HepG2 (cell line): ENCODE measurements around the gene FNDC3B. TPM values are rescaled to one million over a fixed set of nuclear protein-coding genes. Genes with fewer than 3 reads are reported as not detected.
A peak's percentile ranks its signal among the peaks of the same experiment; 100 is the strongest.

ENCODE experiments used
- ARID3A ChIP-seq: IDR thresholded peaks from 2 replicates; pipeline ENCODE4 v1.6.1; 2012; ENCODE audit warnings: low read depth, low read length, improper control_type of control experiment
- ARID5B ChIP-seq: IDR thresholded peaks from 2 replicates; pipeline ENCODE4 v1.4.0; 2020; ENCODE audit warnings: mild to moderate bottlenecking, missing genetic modification reagents
- ATF3 ChIP-seq: sonication (generic); formaldehyde crosslinking; IDR thresholded peaks from 2 replicates; pipeline ENCODE4 v1.4.0; 2020; ENCODE audit warnings: missing genetic modification reagents
- EP300 ChIP-seq, 3 experiments: sonication (generic) in 1 of 3; formaldehyde crosslinking in 1 of 3; IDR thresholded peaks; 2 replicates each; pipeline versions ENCODE4 v1.5.1 to v1.6.1; 2011 to 2020; ENCODE audit warnings: low read depth in 2 of 3, low read length in 2 of 3, borderline replicate concordance in 1 of 3, improper control_type of control experiment in 1 of 3, mild to moderate bottlenecking in 1 of 3, missing genetic modification reagents in 1 of 3, moderate library complexity in 1 of 3
- KDM5B ChIP-seq: sonication (generic); formaldehyde crosslinking; IDR thresholded peaks from 2 replicates; pipeline ENCODE4 v1.4.0; 2020; ENCODE audit warnings: missing genetic modification reagents, mild to moderate bottlenecking, borderline replicate concordance
- MAFF ChIP-seq: IDR thresholded peaks from 2 replicates; pipeline ENCODE4 v1.6.1; 2011; ENCODE audit warnings: low read depth, low read length, improper control_type of control experiment
- MED1 ChIP-seq: sonication (generic); formaldehyde crosslinking; IDR thresholded peaks from 2 replicates; pipeline ENCODE4 v1.4.0; 2020; ENCODE audit warnings: missing genetic modification reagents
- MEF2D ChIP-seq: sonication (generic); formaldehyde crosslinking; IDR thresholded peaks from 2 replicates; pipeline ENCODE4 v1.5.1; 2020; ENCODE audit warnings: mild to moderate bottlenecking, missing genetic modification reagents
- POGZ ChIP-seq: sonication (generic); formaldehyde crosslinking; IDR thresholded peaks from 2 replicates; pipeline ENCODE4 v1.4.0; 2020; ENCODE audit warnings: mild to moderate bottlenecking, missing genetic modification reagents
- POLR2A ChIP-seq, 2 experiments: IDR thresholded peaks; 2 replicates each; pipeline ENCODE4 v1.6.1; 2011; ENCODE audit warnings: low read depth in 2 of 2, low read length in 2 of 2, mild to moderate bottlenecking in 1 of 2, moderate library complexity in 1 of 2; ENCODE audit not compliant: insufficient read depth in 1 of 2
- SOX13 ChIP-seq, 3 experiments: fragments of 450-650 bp in 1 of 3; sonication (generic) in 1 of 3; formaldehyde crosslinking in 1 of 3; IDR thresholded peaks in 2 of 3; conservative IDR thresholded peaks in 1 of 3; 2 replicates each; pipeline versions ENCODE4 v1.5.0 to v1.6.1; 2016 to 2020; ENCODE audit warnings: antibody characterized with exemption in 1 of 3, mild to moderate bottlenecking in 1 of 3, missing compliant biosample characterization in 1 of 3, missing genetic modification reagents in 1 of 3, moderate library complexity in 1 of 3
- SOX6 ChIP-seq, 2 experiments: fragments of 450-650 bp in 1 of 2; sonication (generic) in 1 of 2; formaldehyde crosslinking in 1 of 2; IDR thresholded peaks; 2 replicates each; pipeline versions ENCODE4 v1.4.0 to v1.6.1; 2017 to 2020; ENCODE audit warnings: antibody characterized with exemption in 1 of 2, mild to moderate bottlenecking in 1 of 2, missing genetic modification reagents in 1 of 2
- SRF ChIP-seq: IDR thresholded peaks from 2 replicates; pipeline ENCODE4 v1.6.1; 2011; ENCODE audit warnings: mild to moderate bottlenecking, low read depth, low read length, moderate library complexity
- ZBTB43 ChIP-seq: sonication (generic); formaldehyde crosslinking; conservative IDR thresholded peaks from 2 replicates; pipeline ENCODE4 v1.4.0; 2020; ENCODE audit warnings: missing genetic modification reagents
- ZNF207 ChIP-seq: fragments of 450-650 bp; IDR thresholded peaks from 2 replicates; pipeline ENCODE4 v1.6.1; 2016; ENCODE audit warnings: antibody characterized with exemption, borderline replicate concordance
- ZNF281 ChIP-seq: sonication (generic); formaldehyde crosslinking; IDR thresholded peaks from 2 replicates; pipeline ENCODE4 v1.4.0; 2020; ENCODE audit warnings: missing genetic modification reagents, borderline replicate concordance
- polyA plus RNA-seq, 8 experiments: library from polyadenylated mRNA; depleted of rRNA in 3 of 8; stranded (reverse) in 7 of 8; unstranded in 1 of 8; fragments of >200 nt; fragmentation: Illumina TruSeq in 4 of 8; extraction: Trizol in 4 of 8; gene quantifications; 2 replicates each; pipeline versions ENCODE4 v1.2.1 to v1.2.3, GENCODE V29; 2011 to 2016; ENCODE audit warnings: low read depth in 4 of 8, missing spikeins in 1 of 8, mixed read lengths in 1 of 8; ENCODE audit not compliant: insufficient read depth in 1 of 8
- total RNA-seq, 5 experiments: library from RNA; depleted of rRNA; stranded (reverse); fragments of >200 nt; fragmentation: Illumina TruSeq; extraction: Trizol; gene quantifications; 2 replicates each; pipeline ENCODE4 v1.2.3, GENCODE V29; 2016; ENCODE audit warnings: low read depth in 1 of 5

FNDC3B gene
- total and polyA plus RNA-seq, 2 of the 13 experiments (the other 11 are each of a cell fraction or from before 2014, with no cell fraction given): 74.8 to 103 TPM

- TF ChIP-seq ZNF281 (CRISPR knock-in tag): peak; percentile 97
- TF ChIP-seq SOX13 (IDR thresholded peaks at IDR 0.05): no peak
- 0 out of 4 replicates have a peak, but pooled peaks have one; percentile 32 to 46 for TF ChIP-seq SOX13 (CRISPR knock-in tag; conservative IDR thresholded peaks at IDR 0.05 in 1 of 2, IDR thresholded peaks at IDR 0.05 in 1 of 2)
- no peak for TF ChIP-seq KDM5B (CRISPR knock-in tag)
- peak; percentile 44; the same call in 1 of the 2 replicates for TF ChIP-seq POGZ (CRISPR knock-in tag)
- TF ChIP-seq ATF3 (CRISPR knock-in tag): peak; percentile 73; the same call in 1 of the 2 replicates
- TF ChIP-seq ZNF207: no peak
- peak; percentile 28 to 38; a peak in 2 of 4 replicates for TF ChIP-seq POLR2A (IDR thresholded peaks at IDR 0.05; ENCODE audit: insufficient read depth in 1 of 2, low read depth in 2 of 2, low read length in 2 of 2)
- TF ChIP-seq EP300 (IDR thresholded peaks at IDR 0.05; ENCODE audit: low read depth in 2 of 2, low read length in 2 of 2): peak in 1 of 2 experiments; percentile 51; a peak in 2 of 4 replicates
- no peak for TF ChIP-seq EP300 (CRISPR knock-in tag; IDR thresholded peaks at IDR 0.05; ENCODE audit: borderline replicate concordance)
- peak; percentile 30; the same call in 1 of the 2 replicates for TF ChIP-seq MEF2D (CRISPR knock-in tag)
- TF ChIP-seq SOX6 (IDR thresholded peaks at IDR 0.05): no peak
- peak; percentile 58 for TF ChIP-seq SOX6 (CRISPR knock-in tag; IDR thresholded peaks at IDR 0.05)
- no peak for TF ChIP-seq ZBTB43
- TF ChIP-seq ARID5B (CRISPR knock-in tag): peak; percentile 70
- peak; percentile 51; the same call in 1 of the 2 replicates for TF ChIP-seq MAFF
- TF ChIP-seq SRF: no peak
- peak; percentile 70 for TF ChIP-seq MED1 (CRISPR knock-in tag)
- peak; percentile 22; the same call in 1 of the 2 replicates for TF ChIP-seq ARID3A
These were observed 99.6 kb downstream of the FNDC3B start (continued) for GRCh38 chr3:172138792-172139507.
